Esophagus muscularis mucosa (tissue), 4 donors: ENCODE measurements around the gene GFRA1. TPM values are rescaled to one million over a fixed set of nuclear protein-coding genes. Genes with fewer than 3 reads are reported as not detected.
"Not testable (repeated sequence)": the region's sequence is repeated elsewhere in the genome, so short reads cannot be mapped to it uniquely, and the experiment has no call there.

ENCODE experiments used
- DNase-seq: peaks from one replicate; pipeline ENCODE4 v3.0.0-alpha.2; 2017; ENCODE audit errors: extremely low spot score
- H3K27ac ChIP-seq, 4 donors: fragments of 200-600 bp; sonication (generic); replicated peaks in 1 of 4; 1 replicate in 3 of 4; 2 replicates in 1 of 4; pipeline ENCODE4 v1.5.1; 2016 to 2019; ENCODE audit warnings: mild to moderate bottlenecking in 1 of 4
- H3K27me3 ChIP-seq, 4 donors: fragments of 200-600 bp; sonication (generic); one replicate each; pipeline versions ENCODE4 v1.5.1 to v1.6.0; 2016 to 2019
- H3K36me3 ChIP-seq, 4 donors: fragments of 200-600 bp; sonication (generic); one replicate each; pipeline ENCODE4 v1.5.1; 2016 to 2019
- H3K4me1 ChIP-seq, 4 donors: fragments of 200-600 bp; sonication (generic); one replicate each; pipeline ENCODE4 v1.5.1; 2016 to 2019
- H3K4me3 ChIP-seq, 4 donors: fragments of 200-600 bp; sonication (generic); 1 replicate in 2 of 4; 2 replicates in 2 of 4; pipeline ENCODE4 v1.5.1; 2016 to 2019; ENCODE audit warnings: mild to moderate bottlenecking in 4 of 4, moderate library complexity in 1 of 4
- H3K9me3 ChIP-seq, 4 donors: fragments of 200-600 bp; sonication (generic); 1 replicate in 3 of 4; 2 replicates in 1 of 4; pipeline ENCODE4 v1.5.1; 2016 to 2019
- CTCF ChIP-seq, 3 experiments: fragments of 200-600 bp in 2 of 3; fragments of 450-650 bp in 1 of 3; sonication (generic) in 2 of 3; IDR thresholded peaks; one replicate each; pipeline ENCODE4 v1.5.1; 2017 to 2019; ENCODE audit warnings: antibody characterized with exemption in 3 of 3, mild to moderate bottlenecking in 2 of 3, moderate library complexity in 1 of 3
- EP300 ChIP-seq: sonication (generic); formaldehyde crosslinking; IDR thresholded peaks from one replicate; pipeline ENCODE4 v1.6.1; 2017; ENCODE audit warnings: antibody characterized with exemption
- POLR2A ChIP-seq: fragments of 450-650 bp; IDR thresholded peaks from one replicate; pipeline ENCODE4 v1.6.1; 2017; ENCODE audit warnings: antibody characterized with exemption, moderate library complexity, mild to moderate bottlenecking, low read depth
- POLR2AphosphoS5 ChIP-seq, 2 donors: sonication (generic); formaldehyde crosslinking; IDR thresholded peaks; one replicate each; pipeline ENCODE4 v1.6.1; 2017; ENCODE audit warnings: antibody characterized with exemption in 2 of 2
- WGBS: methylation state at CpG from one replicate; pipeline ENCODE4 v1.1.5; 2018; 5-methylcytosine and 5-hydroxymethylcytosine counted together
- intact Hi-C: fragments of 100-400 bp; cut with DNase I; formaldehyde crosslinking; loops from one replicate; pipeline ENCODE4 v1.15.1; 2023
- total RNA-seq, 4 donors: library from RNA; depleted of rRNA; stranded (reverse); fragments of >200 nt; gene quantifications; one replicate each; pipeline versions ENCODE4 v1.1.0 to v1.2.1, GENCODE V29; 2016

Gene GFRA1
- total RNA-seq, 4 donors from 2014 or later: 44.0 to 73.4 (median 64.5) TPM

- no peak for DNase-seq
- H3K4me1 ChIP-seq: peaks cover 10 to 18% (median 15%) of the 10 kb centered on the region in 4 donors
- intact Hi-C loops: no loop called here
- TF ChIP-seq POLR2AphosphoS5 (IDR thresholded peaks at IDR 0.05): no peak
- TF ChIP-seq CTCF (IDR thresholded peaks at IDR 0.05): no peak
- no peak for TF ChIP-seq POLR2A
- TF ChIP-seq EP300: no peak
- H3K27ac ChIP-seq: no peak overlapping the region
- WGBS: 83% methylated on average over 8 of the region's 8 CpGs
- H3K4me3 ChIP-seq: no peak overlapping the region
- H3K36me3 ChIP-seq: no peaks in the 10 kb centered on the region
- H3K27me3 ChIP-seq: no peaks in the 10 kb centered on the region
- no peaks in the 10 kb centered on the region for H3K9me3 ChIP-seq
These were observed 229.1 kb downstream of the GFRA1 start for GRCh38 chr10:116043861-116044260.

DNA sequence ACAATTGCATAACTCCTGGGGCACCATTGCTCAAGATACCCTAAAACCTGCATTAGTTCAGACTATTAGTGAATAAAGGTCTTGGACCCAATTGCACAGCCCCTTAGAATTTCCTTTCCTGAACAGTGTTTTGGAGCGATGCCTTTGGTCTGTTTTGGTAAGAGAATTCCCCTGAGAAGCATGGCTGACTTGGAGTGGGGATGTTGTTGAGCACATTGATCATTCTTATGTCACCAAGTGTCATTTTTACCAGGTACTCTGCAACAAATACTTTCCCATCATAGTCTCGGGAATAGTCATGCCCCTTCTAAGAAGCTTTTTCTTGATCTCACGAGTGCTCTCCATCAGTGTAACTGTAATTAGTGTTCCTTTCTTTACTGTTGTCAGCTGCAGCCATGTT lies 229.7 kb downstream of the GFRA1 start:
- TF ChIP-seq CTCF (IDR thresholded peaks at IDR 0.05) (no peak), POLR2AphosphoS5 (IDR thresholded peaks at IDR 0.05) (no peak), POLR2A (no peak), EP300 (no peak)
- intact Hi-C loops: no loop called here

GRCh38 chr10:116041948-116042347 lies 231.1 kb downstream of the GFRA1 start:
- intact Hi-C loops: no loop called here
- Histone ChIP-seq H3K9me3 (no peaks in the 10 kb centered on the region), H3K4me1 (peaks cover 10 to 18% (median 15%) of the 10 kb centered on the region in 4 donors), H3K27ac (no peak overlapping the region), H3K27me3 (no peaks in the 10 kb centered on the region), H3K36me3 (no peaks in the 10 kb centered on the region), H3K4me3 (no peak overlapping the region)
- no peak for DNase-seq
- WGBS: 91% methylated on average over 4 of the region's 4 CpGs
- TF ChIP-seq POLR2AphosphoS5 (IDR thresholded peaks at IDR 0.05): no peak

More for the DNA sequence above, 229.7 kb downstream of the GFRA1 start:
- Histone ChIP-seq H3K27me3 (no peaks in the 10 kb centered on the region), H3K36me3 (no peaks in the 10 kb centered on the region), H3K27ac (no peak overlapping the region), H3K4me1 (peaks cover 10 to 18% (median 15%) of the 10 kb centered on the region in 4 donors), H3K9me3 (no peaks in the 10 kb centered on the region), H3K4me3 (no peak overlapping the region)
- WGBS: 90% methylated on average over 3 of the region's 3 CpGs
- DNase-seq: no peak

GRCh38 chr10:116039612-116040011 lies 233.4 kb downstream of the GFRA1 start:
- no peak overlapping the region for H3K27ac ChIP-seq
- TF ChIP-seq EP300: no peak
- no peak for TF ChIP-seq CTCF (IDR thresholded peaks at IDR 0.05)
- TF ChIP-seq POLR2AphosphoS5 (IDR thresholded peaks at IDR 0.05): no peak
- no peak for TF ChIP-seq POLR2A
- H3K9me3 ChIP-seq: no peaks in the 10 kb centered on the region
- intact Hi-C loops: no loop called here
- 85% methylated on average over 6 of the region's 6 CpGs for WGBS
- H3K4me3 ChIP-seq: no peak overlapping the region
- peaks cover 0 to 1% (median 0%) of the 10 kb centered on the region in 4 donors for H3K4me1 ChIP-seq
- no peak for DNase-seq
- H3K36me3 ChIP-seq: no peaks in the 10 kb centered on the region
- H3K27me3 ChIP-seq: no peaks in the 10 kb centered on the region

DNA sequence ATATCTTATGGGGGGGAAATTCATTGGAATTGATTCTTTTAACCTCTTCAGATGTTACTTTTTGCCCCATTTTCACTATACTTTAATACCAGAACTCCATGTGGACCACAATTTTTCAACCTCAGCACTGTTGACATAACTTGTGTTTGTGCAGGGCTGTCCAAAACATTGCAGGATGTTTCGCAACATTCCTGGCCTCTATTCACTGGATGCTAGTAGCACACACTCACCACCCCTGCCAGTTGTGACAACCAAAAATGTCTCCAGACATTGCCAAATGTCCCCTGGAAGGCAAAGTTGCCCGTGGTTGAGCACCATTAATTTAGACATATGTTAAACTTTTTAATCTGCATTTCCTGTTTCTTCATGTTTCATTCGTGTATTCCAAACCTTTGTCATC lies 234.7 kb downstream of the GFRA1 start:
- TF ChIP-seq EP300 (no peak), POLR2AphosphoS5 (IDR thresholded peaks at IDR 0.05) (peak in 1 of 2 donors; percentile 5)
- Histone ChIP-seq H3K36me3 (no peaks in the 10 kb centered on the region), H3K27me3 (no peaks in the 10 kb centered on the region), H3K27ac (no peak overlapping the region), H3K4me1 (no peaks in the 10 kb centered on the region), H3K9me3 (peaks cover 0 to 6% (median under 1%) of the 10 kb centered on the region in 4 donors), H3K4me3 (no peak overlapping the region)
- 68% methylated on average over 3 of the region's 3 CpGs for WGBS
- DNase-seq: no peak
- intact Hi-C loops: no loop called here

DNA sequence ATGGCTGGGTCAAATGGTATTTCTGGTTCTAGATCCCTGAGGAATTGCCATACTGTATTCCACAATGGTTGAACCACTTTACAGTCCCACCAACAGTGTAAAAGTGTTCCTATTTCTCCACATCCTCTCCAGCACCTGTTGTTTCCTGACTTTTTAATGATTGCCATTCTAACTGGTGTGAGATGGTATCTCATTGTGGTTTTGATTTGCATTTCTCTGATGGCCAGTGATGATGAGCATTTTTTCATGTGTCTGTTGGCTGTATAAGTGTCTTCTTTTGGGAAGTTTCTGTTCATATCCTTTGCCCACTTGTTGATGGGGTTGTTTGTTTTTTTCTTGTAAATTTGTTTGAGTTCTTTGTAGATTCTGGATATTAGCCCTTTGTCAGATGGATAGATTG lies 237.6 kb downstream of the GFRA1 start:
- H3K4me1 ChIP-seq, H3K36me3 ChIP-seq, H3K27ac ChIP-seq, H3K9me3 ChIP-seq, H3K27me3 ChIP-seq, DNase-seq, intact Hi-C loops, H3K4me3 ChIP-seq: not testable (repeated sequence)
